H54 (cell line): Measurements from ENCODE around the gene MYLK.
"Not testable (repeated sequence)": the region's sequence is repeated elsewhere in the genome, so short reads cannot be mapped to it uniquely, and the experiment has no call there.

Source experiments
- DNase-seq: peaks from one replicate; pipeline ENCODE4 v3.0.0; 2011; ENCODE audit warnings: low spot score, mixed read lengths; ENCODE audit not compliant: insufficient read length
- FAIRE-seq: peaks from 3 replicates; lab custom pipeline; 2011; peaks lifted over from hg19 to GRCh38; lab: Jason Lieb, UNC
- POLR2A ChIP-seq: IDR thresholded peaks from 2 replicates; pipeline ENCODE4 v1.6.1; 2011; ENCODE audit warnings: low read depth, mild to moderate bottlenecking, low read length

The MYLK gene

GRCh38 chr3:123608263-123608937 lies 275.7 kb downstream of the MYLK start:
- FAIRE-seq (no peak), DNase-seq (no peak)
- no peak for TF ChIP-seq POLR2A

GRCh38 chr3:123606527-123606926 lies 277.6 kb downstream of the MYLK start:
- no peak for FAIRE-seq

DNA sequence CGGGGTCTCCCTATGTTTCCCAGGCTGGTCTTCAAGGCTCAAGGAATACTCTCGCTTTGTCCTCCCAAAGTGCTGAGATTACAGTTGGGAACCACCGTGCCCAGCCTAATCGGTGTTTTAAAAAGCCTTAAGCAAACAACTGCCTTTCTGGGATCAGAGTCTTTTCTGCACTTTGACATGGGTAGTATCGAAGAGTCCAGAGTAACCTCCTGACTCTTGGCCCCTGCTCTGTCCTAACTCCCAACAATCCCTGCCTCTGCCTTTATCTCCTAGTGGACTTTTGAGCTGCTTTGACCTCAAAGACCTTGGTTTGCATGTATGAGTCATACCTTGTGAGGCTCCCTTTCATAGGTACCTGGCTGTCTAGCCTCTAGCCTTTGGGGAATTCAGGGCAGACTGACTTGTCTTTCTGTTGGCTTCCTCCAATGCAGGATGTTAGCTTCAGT lies 278.3 kb downstream of the MYLK start:
- FAIRE-seq = peak; percentile 97
- no peak for DNase-seq
- no peak for TF ChIP-seq POLR2A

More at GRCh38 chr3:123606527-123606926, 277.6 kb downstream of the MYLK start:
- TF ChIP-seq POLR2A = no peak
- DNase-seq = no peak

DNA sequence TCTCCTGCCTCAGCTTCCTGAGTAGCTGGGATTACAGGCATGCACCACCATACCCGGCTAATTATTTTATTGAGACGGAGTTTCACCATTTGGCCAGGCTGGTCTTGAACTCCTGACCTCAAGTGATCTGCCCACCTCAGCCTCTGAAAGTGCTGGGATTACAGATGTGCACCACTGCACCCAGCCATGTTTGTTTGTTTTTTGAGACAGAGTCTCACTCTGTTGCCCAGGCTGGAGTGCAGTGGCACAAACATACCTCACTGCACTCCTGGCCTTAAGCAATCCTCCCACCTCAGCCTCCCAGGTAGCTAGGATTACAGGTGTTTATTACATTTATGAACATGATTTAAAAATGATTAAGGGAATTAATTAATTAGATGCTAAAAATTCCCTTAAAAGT lies 281.0 kb downstream of the MYLK start:
- not testable (repeated sequence) for DNase-seq, FAIRE-seq

DNA sequence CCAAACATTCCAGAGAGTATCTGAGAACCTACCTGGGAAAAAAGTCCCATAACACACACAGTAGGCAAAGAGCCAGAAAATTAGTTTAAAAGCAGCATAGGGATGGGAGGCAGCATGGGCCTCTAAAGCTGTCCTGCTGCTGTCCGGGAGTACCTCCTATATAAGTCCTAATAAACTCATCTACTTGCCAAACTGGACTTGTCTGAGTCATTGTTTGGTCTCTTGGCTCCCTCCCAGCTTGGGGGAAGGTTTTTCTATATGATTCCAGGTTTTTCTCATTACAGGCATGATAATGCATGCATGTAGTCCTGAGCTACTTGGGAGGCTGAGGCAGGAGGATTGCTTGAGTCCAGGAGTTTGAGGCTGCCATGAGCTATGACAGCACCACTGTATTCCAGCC lies 281.8 kb downstream of the MYLK start:
- no peak for TF ChIP-seq POLR2A
- DNase-seq (no peak), FAIRE-seq (peak; percentile 94)

DNA sequence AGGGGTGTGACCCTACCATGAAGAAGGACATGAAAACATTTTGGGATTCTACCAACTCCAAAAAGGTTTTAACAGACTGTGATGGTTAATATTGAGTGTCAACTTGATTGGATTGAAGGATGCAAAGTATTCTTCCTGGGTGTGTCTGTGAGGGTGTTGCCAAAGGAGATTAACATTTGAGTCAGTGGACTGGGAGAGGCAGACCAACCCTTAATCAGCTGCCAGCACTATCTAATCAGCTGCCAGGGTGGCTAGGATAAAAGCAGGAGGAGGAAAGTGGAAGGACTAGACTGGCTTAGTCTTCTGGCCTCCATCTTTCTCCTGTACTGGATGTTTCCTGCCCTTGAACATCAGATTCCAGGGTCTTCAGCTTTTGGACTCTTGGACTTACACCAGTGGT lies 283.3 kb downstream of the MYLK start:
- not testable (repeated sequence) for FAIRE-seq, DNase-seq

GRCh38 chr3:123597561-123597960 lies 286.6 kb downstream of the MYLK start:
- no peak for FAIRE-seq

GRCh38 chr3:123595396-123596180 lies 288.5 kb downstream of the MYLK start:
- FAIRE-seq = peak; percentile 6
- no peak for TF ChIP-seq POLR2A

More at GRCh38 chr3:123597561-123597960, 286.6 kb downstream of the MYLK start:
- DNase-seq = no peak
- no peak for TF ChIP-seq POLR2A

DNA sequence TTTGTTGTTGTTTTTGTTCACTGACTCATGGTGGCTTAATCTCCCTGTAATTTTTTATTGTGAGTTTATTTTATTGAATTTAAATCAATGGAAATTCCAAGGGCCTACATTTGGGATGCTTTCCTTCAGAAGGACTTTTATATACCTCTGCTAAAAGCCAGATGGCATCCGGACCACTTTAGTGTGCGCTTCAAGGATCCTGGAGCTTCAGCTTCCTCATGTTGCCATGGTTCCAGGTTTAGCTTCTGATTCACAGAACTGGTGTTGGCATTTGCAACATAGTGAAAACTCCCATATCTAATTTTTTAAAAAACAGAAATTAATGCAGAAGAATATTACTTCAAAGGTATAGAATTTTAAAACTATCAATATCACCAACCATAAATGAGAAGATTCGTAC lies 290.8 kb downstream of the MYLK start:
- DNase-seq = no peak
- no peak for FAIRE-seq
- TF ChIP-seq POLR2A = no peak

More at GRCh38 chr3:123595396-123596180, 288.5 kb downstream of the MYLK start:
- DNase-seq = no peak

DNA sequence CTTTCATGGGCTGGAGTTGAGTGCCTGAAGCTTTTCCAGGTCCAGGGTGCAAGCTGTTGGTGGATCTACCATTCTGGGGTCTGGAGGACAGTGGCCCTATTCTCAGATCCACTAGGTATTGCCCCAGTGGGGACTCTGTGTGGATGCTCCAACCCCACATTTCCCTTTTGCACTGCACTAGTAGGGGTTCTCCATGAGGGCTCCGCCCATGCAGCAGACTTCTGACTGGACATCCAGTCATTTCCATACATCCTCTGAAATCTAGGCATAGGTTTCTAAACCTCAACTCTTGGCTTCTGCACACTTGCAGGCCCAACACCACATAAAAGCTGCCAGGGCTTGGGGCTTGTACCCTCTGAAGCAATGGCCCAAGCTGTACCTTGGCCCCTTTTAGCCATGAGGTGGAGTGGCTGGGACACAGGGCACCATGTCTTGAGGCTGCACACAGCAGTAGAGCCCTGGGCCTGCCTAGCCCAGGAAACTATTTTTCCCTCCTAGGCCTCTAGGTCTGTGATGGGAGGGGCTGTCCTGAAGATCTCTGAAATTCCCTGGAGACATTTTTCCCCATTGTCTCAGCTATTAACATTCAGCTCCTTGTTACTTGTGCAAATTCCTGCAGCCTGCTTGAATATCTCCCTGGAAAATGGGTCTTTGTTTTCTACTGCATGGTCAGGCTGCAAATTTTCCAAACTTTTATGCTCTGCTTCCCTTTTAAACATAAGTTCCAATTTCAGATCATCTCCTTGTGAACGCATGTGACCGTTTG lies 293.3 kb downstream of the MYLK start:
- no peak for FAIRE-seq
- TF ChIP-seq POLR2A = no peak
- no peak for DNase-seq

DNA sequence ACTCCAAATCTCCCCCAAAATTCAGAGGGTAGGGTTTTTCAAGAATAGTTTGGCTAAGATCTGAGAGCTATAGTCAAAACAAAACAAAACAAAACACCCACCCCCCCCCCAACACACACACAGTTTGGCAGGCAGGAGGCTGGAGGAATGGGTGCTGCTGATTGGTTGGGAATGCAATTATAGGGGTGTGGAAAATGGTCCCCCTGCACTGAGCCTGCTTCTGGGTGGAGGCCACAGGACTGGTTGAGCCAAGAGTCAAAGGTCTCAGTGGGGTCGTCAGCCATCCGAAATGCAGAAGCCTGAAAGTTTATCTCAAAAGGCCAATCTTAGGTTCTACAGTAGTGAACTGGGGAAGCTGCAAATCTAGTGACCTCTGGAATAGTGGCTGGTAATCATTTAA lies 296.7 kb downstream of the MYLK start:
- DNase-seq (no peak), FAIRE-seq (no peak)
- no peak for TF ChIP-seq POLR2A

GRCh38 chr3:123586968-123587367 lies 297.2 kb downstream of the MYLK start:
- DNase-seq (no peak), FAIRE-seq (no peak)
- TF ChIP-seq POLR2A = no peak

DNA sequence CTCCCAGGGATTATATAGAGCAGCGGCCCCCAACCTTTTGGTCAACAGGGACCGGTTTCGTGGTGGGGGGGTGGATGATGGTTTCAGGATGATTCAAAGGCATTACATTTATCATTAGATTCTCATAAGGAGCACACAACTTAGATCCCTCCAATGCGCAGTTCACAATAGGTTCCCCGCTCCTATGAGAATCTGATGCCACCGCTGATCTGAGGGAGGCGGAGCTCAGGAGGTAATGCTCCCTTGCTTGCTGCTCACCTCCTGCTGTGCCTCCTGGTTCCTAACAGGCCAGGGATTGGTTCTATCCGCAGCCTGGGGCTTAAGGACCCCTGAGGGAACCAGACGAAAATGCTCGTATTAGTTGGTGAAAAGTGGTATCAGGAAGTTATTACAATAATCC lies 298.0 kb downstream of the MYLK start:
- DNase-seq (no peak), FAIRE-seq (peak; percentile 61)
- no peak for TF ChIP-seq POLR2A
